Tibial nerve (tissue), 4 donors: Measurements from ENCODE around the gene GALM. TPM values are rescaled to one million over a fixed set of nuclear protein-coding genes. Genes with fewer than 3 reads are reported as not detected.
"Not testable (repeated sequence)": the region's sequence is repeated elsewhere in the genome, so short reads cannot be mapped to it uniquely, and the experiment has no call there.

ENCODE experiments used
- DNase-seq, 2 donors: peaks; one replicate each; pipeline ENCODE4 v3.0.0-alpha.2; 2019; ENCODE audit warnings: low spot score in 2 of 2
- H3K27ac ChIP-seq, 4 donors: fragments of 200-600 bp; sonication (generic) in 3 of 4; one replicate each; pipeline ENCODE4 v1.5.1; 2017 to 2019; ENCODE audit warnings: mild to moderate bottlenecking in 1 of 4
- H3K27me3 ChIP-seq, 2 donors: fragments of 200-600 bp; sonication (generic) in 1 of 2; one replicate each; pipeline versions ENCODE4 v1.5.1 to v1.6.0; 2017 to 2019
- H3K36me3 ChIP-seq, 3 donors: fragments of 200-600 bp; sonication (generic); one replicate each; pipeline ENCODE4 v1.5.1; 2018 to 2019
- H3K4me1 ChIP-seq, 4 donors: fragments of 200-600 bp; sonication (generic) in 3 of 4; one replicate each; pipeline ENCODE4 v1.5.1; 2017 to 2019
- H3K4me3 ChIP-seq, 4 donors: fragments of 200-600 bp; sonication (generic) in 3 of 4; one replicate each; pipeline ENCODE4 v1.5.1; 2017 to 2019; ENCODE audit warnings: mild to moderate bottlenecking in 1 of 4, moderate library complexity in 1 of 4
- H3K9me3 ChIP-seq, 4 donors: fragments of 200-600 bp; sonication (generic) in 3 of 4; one replicate each; pipeline ENCODE4 v1.5.1; 2017 to 2019
- CTCF ChIP-seq, 5 experiments: fragments of 200-600 bp in 3 of 5; fragments of 450-650 bp in 2 of 5; sonication (generic) in 3 of 5; IDR thresholded peaks; one replicate each; pipeline ENCODE4 v1.5.1; 2016 to 2019; ENCODE audit warnings: antibody characterized with exemption in 5 of 5, mild to moderate bottlenecking in 3 of 5, moderate library complexity in 2 of 5
- EP300 ChIP-seq, 2 donors: sonication (generic); formaldehyde crosslinking; IDR thresholded peaks; one replicate each; pipeline ENCODE4 v1.6.1; 2017; ENCODE audit warnings: antibody characterized with exemption in 2 of 2, mild to moderate bottlenecking in 1 of 2
- POLR2A ChIP-seq, 2 donors: fragments of 450-650 bp; IDR thresholded peaks; one replicate each; pipeline ENCODE4 v1.6.1; 2017; ENCODE audit warnings: antibody characterized with exemption in 2 of 2, mild to moderate bottlenecking in 2 of 2, moderate library complexity in 2 of 2
- WGBS, 2 donors: methylation state at CpG; one replicate each; pipeline ENCODE4 v1.1.5; 2018; 5-methylcytosine and 5-hydroxymethylcytosine counted together
- total RNA-seq, 4 donors: library from RNA; depleted of rRNA; stranded (reverse); fragments of >200 nt; gene quantifications; one replicate each; pipeline ENCODE4 v1.1.0, GENCODE V29; 2016

Gene GALM
- total RNA-seq, 4 donors from 2014 or later, result 20.7 to 57.9 (median 34.2) TPM

GRCh38 chr2:38682008-38682575 is 16.2 kb downstream of the GALM start:
- TF ChIP-seq CTCF (IDR thresholded peaks at IDR 0.05) (no peak), EP300 (IDR thresholded peaks at IDR 0.05) (no peak)
- no peaks in the 10 kb centered on the region for H3K9me3 ChIP-seq
- WGBS, 2 donors, result 95 to 98% methylated on average over 2 of the region's 2 CpGs
- DNase-seq, result no peak
- H3K27me3 ChIP-seq, result no peaks in the 10 kb centered on the region
- H3K4me3 ChIP-seq, result no peak overlapping the region
- peaks cover 0 to 97% (median 8%) of the 10 kb centered on the region in 3 donors for H3K36me3 ChIP-seq
- H3K4me1 ChIP-seq, result no peaks in the 10 kb centered on the region
- H3K27ac ChIP-seq, result no peak overlapping the region

GRCh38 chr2:38682620-38683019 is 16.7 kb downstream of the GALM start:
- H3K9me3 ChIP-seq, H3K27ac ChIP-seq, H3K4me1 ChIP-seq, H3K4me3 ChIP-seq, DNase-seq, H3K27me3 ChIP-seq: not testable (repeated sequence)
- 87 to 88% methylated on average over 10 of the region's 10 CpGs for whole genome bisulfite sequencing, 2 donors
- H3K36me3 ChIP-seq, result peaks cover 0 to 96% (median 8%) of the 10 kb centered on the region in 3 donors

GRCh38 chr2:38683766-38684165 is 17.9 kb downstream of the GALM start:
- H3K27me3 ChIP-seq, result no peaks in the 10 kb centered on the region
- H3K4me3 ChIP-seq, result no peak overlapping the region
- no peaks in the 10 kb centered on the region for H3K4me1 ChIP-seq
- TF ChIP-seq EP300 (IDR thresholded peaks at IDR 0.05) (no peak), CTCF (IDR thresholded peaks at IDR 0.05) (no peak), POLR2A (IDR thresholded peaks at IDR 0.05) (no peak)
- DNase-seq, result no peak
- H3K36me3 ChIP-seq, result peaks cover 0 to 94% (median 8%) of the 10 kb centered on the region in 3 donors
- H3K27ac ChIP-seq, result no peak overlapping the region
- 97 to 99% methylated on average over 7 of the region's 7 CpGs for WGBS, 2 donors
- H3K9me3 ChIP-seq, result no peaks in the 10 kb centered on the region

- peak overlapping the region in 2 of 4 donors; percentile 30 to 59 for H3K27ac ChIP-seq
- no peak overlapping the region for H3K4me3 ChIP-seq
- WGBS, 2 donors, result 76 to 77% methylated on average over 3 of the region's 3 CpGs
- peaks cover 0 to 87% (median 13%) of the 10 kb centered on the region in 3 donors for H3K36me3 ChIP-seq
- no peaks in the 10 kb centered on the region for H3K9me3 ChIP-seq
- TF ChIP-seq EP300 (IDR thresholded peaks at IDR 0.05), result no peak
- TF ChIP-seq POLR2A (IDR thresholded peaks at IDR 0.05), result no peak
- no peak for TF ChIP-seq CTCF (IDR thresholded peaks at IDR 0.05)
- no peaks in the 10 kb centered on the region for H3K4me1 ChIP-seq
- no peak for DNase-seq
- no peaks in the 10 kb centered on the region for H3K27me3 ChIP-seq
Measured at GRCh38 chr2:38685116-38685735, 19.3 kb downstream of the GALM start.

GRCh38 chr2:38690499-38691420 is 24.8 kb downstream of the GALM start:
- Histone ChIP-seq H3K27me3 (no peaks in the 10 kb centered on the region), H3K27ac (peak overlapping the region in 2 of 4 donors; percentile 21 to 62), H3K36me3 (peaks cover 0 to 46% (median 5%) of the 10 kb centered on the region in 3 donors), H3K4me3 (no peak overlapping the region), H3K4me1 (peaks cover 0 to 4% (median 0%) of the 10 kb centered on the region in 4 donors), H3K9me3 (no peaks in the 10 kb centered on the region)
- TF ChIP-seq EP300 (IDR thresholded peaks at IDR 0.05), result no peak
- no peak for TF ChIP-seq CTCF (IDR thresholded peaks at IDR 0.05)
- TF ChIP-seq POLR2A (IDR thresholded peaks at IDR 0.05), result no peak
- 85 to 86% methylated on average over 8 of the region's 8 CpGs for WGBS, 2 donors
- DNase-seq, result no peak
